Muscle of leg (tissue), 11 donors: ENCODE results near the gene JSRP1. TPM values are rescaled to one million over a fixed set of nuclear protein-coding genes. Genes with fewer than 3 reads are reported as not detected.

Source experiments
- DNase-seq: peaks from one replicate; pipeline ENCODE4 v3.0.0; 2013
- H3K27ac ChIP-seq: one replicate; pipeline ENCODE4 v1.5.1; 2013; ENCODE audit warnings: mild to moderate bottlenecking, low read length, control low read depth
- H3K27me3 ChIP-seq: one replicate; pipeline ENCODE4 v1.6.1; 2013; ENCODE audit warnings: low read length; ENCODE audit not compliant: control insufficient read depth, insufficient read depth
- H3K36me3 ChIP-seq: one replicate; pipeline ENCODE4 v1.6.1; 2013; ENCODE audit warnings: low read length; ENCODE audit not compliant: control insufficient read depth, insufficient read depth
- H3K4me1 ChIP-seq: one replicate; pipeline ENCODE4 v1.6.1; 2013; ENCODE audit warnings: low read length; ENCODE audit not compliant: control insufficient read depth, insufficient read depth
- H3K4me3 ChIP-seq: one replicate; pipeline ENCODE4 v1.5.1; 2013; ENCODE audit warnings: low read length, control low read depth
- H3K9me3 ChIP-seq: replicated peaks from 2 replicates; pipeline ENCODE4 v1.6.1; 2013; ENCODE audit warnings: low read depth, low read length; ENCODE audit not compliant: control insufficient read depth
- WGBS: methylation state at CpG from one replicate; pipeline ENCODE4 v1.1.5; 2013; ENCODE audit warnings: missing lambda C conversion rate; ENCODE audit not compliant: insufficient coverage; 5-methylcytosine and 5-hydroxymethylcytosine counted together
- polyA plus RNA-seq, 8 donors: library from polyadenylated mRNA; unstranded; fragments of 120-200 nt; gene quantifications; one replicate each; pipeline versions ENCODE4 v1.2.1 to v1.2.3, GENCODE V29; 2013; ENCODE audit warnings: inconsistent platforms in 1 of 8, low replicate concordance in 1 of 8; ENCODE audit not compliant: insufficient read length in 8 of 8, insufficient read depth in 1 of 8
- total RNA-seq: library from RNA; stranded (reverse); fragments of 120-200 nt; gene quantifications from one replicate; pipeline ENCODE4 v1.2.4, GENCODE V29; 2013

The JSRP1 gene
- total and polyA plus RNA-seq, 9 donors = 58.3 to 107 (median 85.2) TPM

DNA sequence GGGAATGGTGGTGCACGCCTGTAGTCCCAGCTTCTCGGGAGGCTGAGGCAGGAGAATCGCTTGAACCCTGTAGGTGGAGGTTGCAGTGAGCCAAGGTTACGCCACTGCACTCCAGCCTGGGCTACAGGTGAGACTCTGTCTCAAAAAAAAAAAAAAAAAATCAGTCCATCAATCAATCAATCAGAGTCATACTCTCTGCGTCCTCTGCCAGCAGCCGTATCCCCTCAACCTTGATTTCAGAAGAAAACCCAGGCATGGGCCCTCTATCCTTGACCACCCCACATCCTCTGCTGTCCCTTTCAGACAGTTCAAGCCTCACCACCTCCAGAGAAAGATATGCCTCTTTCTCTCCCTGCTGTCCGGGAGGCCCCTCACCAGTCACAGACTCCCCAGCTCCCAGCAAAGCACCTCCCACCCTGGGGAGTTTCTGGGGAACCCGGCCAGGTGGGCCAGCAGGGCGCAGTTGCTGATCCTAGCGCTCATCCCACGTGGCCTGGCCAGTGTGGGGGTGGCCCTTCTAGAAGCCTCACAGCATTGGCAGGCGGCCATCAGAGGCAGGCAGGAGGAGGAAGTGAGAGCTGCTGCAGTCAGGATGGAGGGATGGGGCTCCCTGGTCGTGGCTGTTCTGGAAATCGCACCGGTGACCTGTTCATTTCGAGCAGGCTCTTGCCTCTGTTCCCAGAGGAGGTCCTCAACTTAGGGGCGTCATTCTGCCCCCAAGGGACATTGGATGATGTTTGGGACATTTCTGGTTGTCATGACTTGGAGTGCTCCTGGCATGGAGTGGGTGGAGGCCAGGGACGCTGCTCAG, 10.2 kb upstream of the JSRP1 start:
- Histone ChIP-seq H3K27ac (peak overlapping the region; percentile 42), H3K9me3 (no peaks in the 10 kb centered on the region), H3K36me3 (peaks cover 3% of the 10 kb centered on the region), H3K4me1 (peaks cover 14% of the 10 kb centered on the region), H3K27me3 (no peaks in the 10 kb centered on the region), H3K4me3 (no peak overlapping the region)
- DNase-seq = peak; percentile 91
- WGBS = 37% methylated on average over 12 of the region's 18 CpGs

DNA sequence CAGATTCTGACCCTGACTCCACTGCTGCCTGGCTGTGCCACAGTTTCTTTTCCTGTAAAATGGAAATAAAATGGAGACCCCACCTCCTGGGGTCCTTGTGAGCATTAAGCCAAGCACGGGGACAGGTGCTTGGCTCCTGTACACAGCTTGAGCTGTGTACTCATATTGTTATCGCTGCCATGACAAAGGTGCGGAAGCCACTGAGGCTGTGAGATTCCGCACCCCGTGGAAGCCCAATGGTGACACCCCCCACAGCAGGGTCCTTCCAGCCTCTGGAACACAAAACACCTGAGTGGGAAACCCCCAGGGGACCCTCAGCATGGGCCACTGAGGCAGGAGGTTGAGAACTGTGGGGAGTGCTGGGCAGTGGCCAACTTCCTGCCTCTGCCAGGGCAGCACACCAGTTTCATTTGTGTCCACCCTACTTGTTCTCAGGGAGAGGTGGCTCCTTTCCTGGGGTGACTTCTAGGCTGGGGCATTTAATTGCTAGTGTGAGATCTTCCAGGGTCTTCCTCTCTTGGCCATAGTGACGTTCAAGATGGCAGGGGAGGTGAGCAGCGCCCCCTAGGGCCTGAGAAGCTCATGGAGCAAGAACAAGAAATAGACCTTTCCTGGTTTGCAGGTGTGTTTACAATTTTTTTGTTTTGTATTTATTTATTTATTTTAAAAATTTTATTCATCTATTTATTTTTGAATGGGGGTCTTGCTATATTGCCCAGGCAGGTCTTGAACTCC, 5.4 kb upstream of the JSRP1 start:
- 94% methylated on average over 5 of the region's 7 CpGs for WGBS
- no peak for DNase-seq
- Histone ChIP-seq H3K36me3 (no peaks in the 10 kb centered on the region), H3K27ac (no peak overlapping the region), H3K9me3 (no peaks in the 10 kb centered on the region), H3K4me3 (no peak overlapping the region), H3K27me3 (no peaks in the 10 kb centered on the region), H3K4me1 (peaks cover 13% of the 10 kb centered on the region)

DNA sequence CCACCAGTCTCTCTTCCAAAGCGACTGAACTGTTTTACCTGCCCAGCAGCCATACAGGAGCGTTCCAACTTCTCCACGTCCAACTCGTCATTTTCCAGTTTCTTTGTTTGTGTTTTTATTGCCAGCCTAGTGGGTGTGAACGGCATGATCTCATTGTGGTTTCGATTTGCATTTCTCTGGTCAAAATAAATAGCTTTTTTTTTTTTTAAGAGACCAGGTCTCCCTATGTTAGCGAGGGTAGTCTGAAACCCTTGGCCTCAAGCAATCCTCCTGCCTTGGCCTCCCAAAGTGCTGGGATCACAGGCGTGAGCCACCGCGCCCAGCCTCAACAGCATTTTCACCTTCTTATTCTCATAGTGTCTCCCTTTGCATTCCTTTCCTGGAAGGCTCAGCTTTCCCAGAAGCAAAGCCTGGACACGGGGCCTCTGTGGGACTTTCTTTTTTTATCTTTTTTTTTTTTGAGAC, 4.2 kb upstream of the JSRP1 start:
- no peak for DNase-seq
- H3K9me3 ChIP-seq = no peaks in the 10 kb centered on the region
- H3K27me3 ChIP-seq = no peaks in the 10 kb centered on the region
- H3K36me3 ChIP-seq = no peaks in the 10 kb centered on the region
- WGBS = 91% methylated on average over 8 of the region's 11 CpGs
- H3K4me3 ChIP-seq = no peak overlapping the region
- no peak overlapping the region for H3K27ac ChIP-seq
- peaks cover 16% of the 10 kb centered on the region for H3K4me1 ChIP-seq

DNA sequence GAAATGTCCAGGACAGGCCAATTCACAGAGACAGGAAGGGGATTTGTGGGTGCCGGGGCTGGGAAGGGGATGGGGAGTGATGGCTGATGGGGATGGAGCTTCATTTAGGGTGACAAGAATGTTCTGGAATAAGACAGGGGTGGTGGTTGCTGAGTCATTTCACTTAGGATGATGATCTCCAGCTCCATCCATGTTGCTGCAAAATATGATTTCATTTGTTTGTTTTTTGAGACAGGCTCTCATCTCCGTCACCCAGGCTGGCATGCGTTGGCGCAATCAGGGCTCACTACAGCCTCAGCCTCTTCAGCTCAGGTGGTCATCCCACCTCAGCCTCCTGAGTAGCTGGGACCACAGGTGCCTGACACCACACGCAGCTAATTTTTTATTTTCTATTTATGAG, 3.1 kb upstream of the JSRP1 start:
- WGBS = 86% methylated on average over 5 of the region's 5 CpGs
- DNase-seq = no peak
- H3K27ac ChIP-seq = no peak overlapping the region
- no peaks in the 10 kb centered on the region for H3K9me3 ChIP-seq
- H3K27me3 ChIP-seq = peaks cover under 1% of the 10 kb centered on the region
- peaks cover under 1% of the 10 kb centered on the region for H3K36me3 ChIP-seq
- no peak overlapping the region for H3K4me3 ChIP-seq
- H3K4me1 ChIP-seq = peaks cover 24% of the 10 kb centered on the region

DNA sequence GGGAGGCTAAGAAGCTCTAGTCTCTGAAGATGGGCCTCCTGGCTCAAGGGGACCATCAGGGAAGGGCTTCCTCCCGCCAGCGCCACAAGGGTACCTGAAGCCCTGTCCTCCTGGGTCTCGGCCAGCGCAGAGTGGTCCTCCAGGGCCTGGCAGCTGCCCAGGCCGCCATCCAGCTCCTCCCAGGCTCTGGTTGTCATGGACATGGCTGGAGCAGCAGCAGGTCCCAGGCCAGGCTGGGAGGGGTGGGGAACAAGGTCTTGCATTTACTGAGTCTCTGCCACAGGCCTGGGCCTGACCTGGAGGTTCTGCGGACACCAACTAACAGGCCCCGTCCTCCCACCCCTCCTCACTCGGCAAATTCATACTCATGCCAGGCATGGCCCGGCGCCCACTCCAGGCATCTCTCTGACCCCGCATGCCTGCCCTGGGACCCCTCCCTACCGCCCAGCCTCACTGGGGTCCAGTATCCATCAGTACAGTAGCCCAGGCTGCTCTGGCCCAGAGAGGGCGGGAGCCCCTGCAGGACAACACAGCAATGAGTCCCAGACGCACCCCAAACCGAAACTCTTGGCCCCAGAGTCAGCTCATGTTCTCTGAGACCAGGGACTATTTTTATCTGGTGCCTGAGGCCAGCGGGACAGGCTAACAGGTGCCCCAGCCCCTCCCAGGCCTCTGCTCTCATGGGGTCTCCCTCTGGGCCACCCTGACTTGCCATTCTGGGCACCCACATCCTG, 938 bp downstream of the JSRP1 start:
- H3K4me1 ChIP-seq = peaks cover 50% of the 10 kb centered on the region
- no peaks in the 10 kb centered on the region for H3K9me3 ChIP-seq
- H3K4me3 ChIP-seq = peak overlapping the region; percentile 58
- H3K27me3 ChIP-seq = peaks cover 33% of the 10 kb centered on the region
- DNase-seq = no peak
- H3K27ac ChIP-seq = peak overlapping the region; percentile 97
- WGBS = 81% methylated on average over 16 of the region's 16 CpGs
- peaks cover 19% of the 10 kb centered on the region for H3K36me3 ChIP-seq

DNA sequence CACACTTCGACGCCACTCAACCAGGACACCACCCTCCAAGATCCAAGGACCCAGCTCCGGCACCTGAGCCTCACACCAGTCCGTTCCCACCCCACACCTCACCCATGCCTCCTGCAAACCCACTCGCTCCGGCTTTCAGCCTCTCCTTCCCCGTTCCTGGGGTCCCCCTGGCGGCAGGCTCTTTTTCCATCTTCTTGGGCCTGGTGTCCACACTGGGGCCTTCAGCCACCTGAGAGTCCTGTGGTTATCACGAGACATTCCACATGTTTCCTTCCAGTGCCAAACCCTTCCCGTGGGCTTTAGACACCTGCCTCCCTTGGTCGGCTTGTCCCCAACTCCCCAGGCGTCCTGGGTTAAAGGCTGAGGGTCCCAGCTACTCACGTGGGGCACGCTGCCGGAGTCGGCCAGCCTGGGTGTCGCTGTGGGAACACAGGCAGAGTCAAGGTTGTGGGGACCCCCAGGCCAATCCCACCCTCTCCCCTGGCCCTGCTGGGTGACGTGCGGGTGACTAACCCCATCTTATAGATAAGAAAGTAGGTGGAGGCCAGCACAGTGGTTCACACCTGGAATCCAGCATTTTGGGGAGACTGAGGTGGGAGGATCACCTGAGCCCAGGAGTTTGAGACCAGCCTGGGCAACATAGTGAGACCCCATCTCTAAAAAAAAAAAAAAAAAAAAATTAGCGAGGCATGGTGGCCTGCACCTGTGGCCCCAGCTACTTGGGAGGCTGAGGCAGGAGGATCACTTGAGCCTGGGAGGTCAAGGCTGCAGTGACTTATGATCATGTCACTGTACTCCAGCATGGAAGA, 1.9 kb downstream of the JSRP1 start:
- no peak overlapping the region for H3K27ac ChIP-seq

DNA sequence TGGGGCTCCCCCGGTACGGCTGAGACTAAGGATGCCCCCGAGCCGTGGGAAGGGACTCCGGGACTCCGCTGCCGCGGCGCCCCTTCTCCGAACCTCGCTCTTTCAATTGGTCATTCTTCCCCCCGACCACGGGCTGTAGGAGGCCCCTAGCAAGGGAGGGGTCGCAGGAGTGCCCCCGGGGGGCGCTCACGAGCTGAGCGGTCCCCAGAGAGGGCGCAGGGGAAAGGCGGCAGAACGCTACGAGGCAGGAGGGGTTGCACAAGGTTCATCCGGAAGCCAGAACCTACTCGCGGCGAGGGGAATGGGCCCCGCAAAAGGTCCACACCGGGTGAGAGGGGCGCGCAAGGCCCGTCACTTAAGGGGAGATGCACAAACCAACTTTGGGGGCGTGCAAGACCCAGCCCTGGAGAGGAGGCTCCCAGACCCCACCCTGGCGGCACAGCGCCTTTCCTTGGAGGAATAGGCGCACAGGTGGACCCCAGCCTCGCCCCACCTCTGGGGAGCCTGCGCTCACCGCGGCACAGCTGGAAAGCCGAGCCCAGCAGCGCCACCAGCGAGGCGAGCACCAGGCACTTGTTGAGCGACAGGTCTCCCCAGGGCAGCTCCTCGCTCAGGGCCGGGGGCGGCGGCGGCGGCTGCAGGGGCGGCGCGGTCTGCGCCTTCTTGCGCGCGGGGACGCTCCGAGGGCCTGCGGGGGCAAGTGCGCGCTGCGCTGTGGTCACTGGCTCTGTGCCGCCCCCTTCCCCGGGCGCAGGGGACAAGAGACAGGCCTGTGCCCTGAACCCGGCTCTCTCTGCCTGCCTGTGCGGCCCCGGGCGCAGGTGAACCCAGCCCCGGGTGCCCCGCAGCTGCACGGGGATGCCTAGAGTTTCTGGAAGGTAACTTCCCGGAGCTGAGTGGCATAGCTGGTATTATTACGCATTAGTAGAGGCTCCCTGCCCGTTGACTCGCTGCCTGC, 2.8 kb downstream of the JSRP1 start:
- no peak overlapping the region for H3K4me3 ChIP-seq
- WGBS = 8% methylated on average over 68 of the region's 77 CpGs
- H3K4me1 ChIP-seq = peaks cover 58% of the 10 kb centered on the region
- H3K36me3 ChIP-seq = peaks cover 28% of the 10 kb centered on the region
- H3K27me3 ChIP-seq = peaks cover 48% of the 10 kb centered on the region
- no peak overlapping the region for H3K27ac ChIP-seq
- no peak for DNase-seq
- H3K9me3 ChIP-seq = no peaks in the 10 kb centered on the region

More for the DNA sequence above, 1.9 kb downstream of the JSRP1 start:
- Histone ChIP-seq H3K4me1 (peaks cover 61% of the 10 kb centered on the region), H3K9me3 (no peaks in the 10 kb centered on the region), H3K27me3 (peaks cover 43% of the 10 kb centered on the region), H3K4me3 (no peak overlapping the region), H3K36me3 (peaks cover 19% of the 10 kb centered on the region)
- WGBS = 35% methylated on average over 12 of the region's 20 CpGs
- DNase-seq = no peak

DNA sequence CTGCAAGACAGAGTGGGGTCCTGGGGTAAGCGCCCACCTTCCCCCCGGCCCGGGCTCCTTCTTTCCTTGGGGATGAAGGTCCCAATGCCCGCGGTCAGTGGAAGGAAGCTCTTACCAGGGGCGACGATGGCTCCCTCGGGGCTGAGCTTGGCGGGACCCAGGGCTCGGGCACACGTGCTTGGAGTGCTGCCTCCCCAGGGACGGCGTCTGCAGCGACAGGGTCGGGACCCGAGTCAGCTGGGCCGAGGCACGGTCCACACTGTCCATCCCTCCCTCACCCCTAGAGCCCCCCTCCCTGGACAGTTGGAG, 3.5 kb downstream of the JSRP1 start:
- no peak overlapping the region for H3K27ac ChIP-seq
- no peak overlapping the region for H3K4me3 ChIP-seq
- H3K27me3 ChIP-seq = peaks cover 48% of the 10 kb centered on the region
- peaks cover 34% of the 10 kb centered on the region for H3K36me3 ChIP-seq
- H3K4me1 ChIP-seq = peaks cover 58% of the 10 kb centered on the region
- 8% methylated on average over 16 of the region's 18 CpGs for WGBS
- H3K9me3 ChIP-seq = no peaks in the 10 kb centered on the region
- DNase-seq = no peak
